Measurements from ENCODE around the gene EEF1AKMT1. TPM values are rescaled to one million over a fixed set of nuclear protein-coding genes. Genes with fewer than 3 reads are reported as not detected.

EEF1AKMT1 gene
- total RNA-seq, 4 donors from 2014 or later = 8.2 to 23.7 (median 18.5) TPM

GRCh38 chr13:20701461-20701860 lies 72.3 kb downstream of the EEF1AKMT1 start:
- H3K9me3 ChIP-seq = no peaks in the 10 kb centered on the region
- H3K36me3 ChIP-seq = no peaks in the 10 kb centered on the region
- TF ChIP-seq EP300 (IDR thresholded peaks at IDR 0.05) (no peak), POLR2A (IDR thresholded peaks at IDR 0.05) (no peak)
- TF ChIP-seq, protein P1, sequence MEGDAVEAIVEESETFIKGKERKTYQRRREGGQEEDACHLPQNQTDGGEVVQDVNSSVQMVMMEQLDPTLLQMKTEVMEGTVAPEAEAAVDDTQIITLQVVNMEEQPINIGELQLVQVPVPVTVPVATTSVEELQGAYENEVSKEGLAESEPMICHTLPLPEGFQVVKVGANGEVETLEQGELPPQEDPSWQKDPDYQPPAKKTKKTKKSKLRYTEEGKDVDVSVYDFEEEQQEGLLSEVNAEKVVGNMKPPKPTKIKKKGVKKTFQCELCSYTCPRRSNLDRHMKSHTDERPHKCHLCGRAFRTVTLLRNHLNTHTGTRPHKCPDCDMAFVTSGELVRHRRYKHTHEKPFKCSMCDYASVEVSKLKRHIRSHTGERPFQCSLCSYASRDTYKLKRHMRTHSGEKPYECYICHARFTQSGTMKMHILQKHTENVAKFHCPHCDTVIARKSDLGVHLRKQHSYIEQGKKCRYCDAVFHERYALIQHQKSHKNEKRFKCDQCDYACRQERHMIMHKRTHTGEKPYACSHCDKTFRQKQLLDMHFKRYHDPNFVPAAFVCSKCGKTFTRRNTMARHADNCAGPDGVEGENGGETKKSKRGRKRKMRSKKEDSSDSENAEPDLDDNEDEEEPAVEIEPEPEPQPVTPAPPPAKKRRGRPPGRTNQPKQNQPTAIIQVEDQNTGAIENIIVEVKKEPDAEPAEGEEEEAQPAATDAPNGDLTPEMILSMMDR (IDR thresholded peaks at IDR 0.05) = no peak
- H3K27me3 ChIP-seq = no peaks in the 10 kb centered on the region
- H3K4me3 ChIP-seq = no peak overlapping the region
- 90 to 92% methylated on average over 3 of the region's 3 CpGs for WGBS, 2 donors
- peaks cover 0 to 22% (median 8%) of the 10 kb centered on the region in 4 donors for H3K4me1 ChIP-seq
- no peak for DNase-seq (ENCODE audit: low spot score in 2 of 2)
- no peak overlapping the region for H3K27ac ChIP-seq

DNA sequence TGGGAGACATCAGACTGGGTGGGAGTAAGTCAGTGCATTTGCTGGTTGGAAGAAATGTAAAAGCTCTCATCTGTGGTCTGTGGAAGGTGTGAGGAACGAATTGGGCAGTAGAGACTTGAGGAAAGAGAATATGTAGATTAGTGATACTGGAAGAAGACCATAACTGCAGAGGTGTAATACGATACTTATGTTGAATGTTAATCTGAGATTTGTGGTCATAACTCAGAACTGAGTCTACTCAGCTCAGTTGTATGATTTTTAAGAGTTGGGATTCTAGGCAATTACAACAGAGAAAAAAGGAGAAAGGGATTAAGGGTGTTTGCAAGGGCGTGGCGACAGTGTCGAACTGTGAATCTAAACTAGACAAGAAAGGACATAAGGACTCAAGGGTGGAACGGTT lies 73.5 kb downstream of the EEF1AKMT1 start:
- peaks cover 0 to 22% (median 8%) of the 10 kb centered on the region in 4 donors for H3K4me1 ChIP-seq
- H3K4me3 ChIP-seq = no peak overlapping the region
- no peak for DNase-seq (ENCODE audit: low spot score in 2 of 2)
- 93% methylated on average over 6 of the region's 6 CpGs for WGBS, 2 donors
- no peaks in the 10 kb centered on the region for H3K9me3 ChIP-seq
- H3K36me3 ChIP-seq = no peaks in the 10 kb centered on the region
- no peaks in the 10 kb centered on the region for H3K27me3 ChIP-seq
- no peak overlapping the region for H3K27ac ChIP-seq
- TF ChIP-seq EP300 (IDR thresholded peaks at IDR 0.05) = no peak
- TF ChIP-seq POLR2A (IDR thresholded peaks at IDR 0.05) = no peak
- TF ChIP-seq, protein P1 (IDR thresholded peaks at IDR 0.05) = no peak

DNA sequence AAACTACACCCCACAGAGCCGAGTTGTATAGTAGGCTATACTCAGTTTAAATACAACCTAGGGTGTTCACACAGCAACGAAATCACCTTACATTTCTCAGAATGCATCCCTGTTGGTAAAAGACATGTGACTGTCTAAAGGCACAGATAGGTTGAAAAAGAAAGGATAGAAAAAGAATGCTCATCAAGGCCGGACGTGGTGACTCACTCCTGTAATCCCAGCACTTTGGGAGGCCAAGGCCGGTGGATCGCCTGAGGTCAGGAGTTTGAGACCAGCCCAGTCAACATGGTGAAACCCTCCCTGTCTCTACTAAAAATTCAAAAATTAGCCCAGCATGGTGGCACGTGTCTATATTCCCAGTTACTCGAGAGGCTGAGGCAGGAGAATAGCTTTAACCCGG lies 74.0 kb downstream of the EEF1AKMT1 start:
- WGBS, 2 donors = 91 to 92% methylated on average over 9 of the region's 9 CpGs
- Histone ChIP-seq H3K4me3 (no peak overlapping the region), H3K36me3 (no peaks in the 10 kb centered on the region), H3K27me3 (no peaks in the 10 kb centered on the region), H3K27ac (no peak overlapping the region), H3K9me3 (no peaks in the 10 kb centered on the region), H3K4me1 (peaks cover 0 to 21% (median 8%) of the 10 kb centered on the region in 4 donors)
- no peak for DNase-seq (ENCODE audit: low spot score in 2 of 2)
- TF ChIP-seq POLR2A (IDR thresholded peaks at IDR 0.05) (no peak), EP300 (IDR thresholded peaks at IDR 0.05) (no peak)
- TF ChIP-seq, protein P1 (IDR thresholded peaks at IDR 0.05) = no peak

DNA sequence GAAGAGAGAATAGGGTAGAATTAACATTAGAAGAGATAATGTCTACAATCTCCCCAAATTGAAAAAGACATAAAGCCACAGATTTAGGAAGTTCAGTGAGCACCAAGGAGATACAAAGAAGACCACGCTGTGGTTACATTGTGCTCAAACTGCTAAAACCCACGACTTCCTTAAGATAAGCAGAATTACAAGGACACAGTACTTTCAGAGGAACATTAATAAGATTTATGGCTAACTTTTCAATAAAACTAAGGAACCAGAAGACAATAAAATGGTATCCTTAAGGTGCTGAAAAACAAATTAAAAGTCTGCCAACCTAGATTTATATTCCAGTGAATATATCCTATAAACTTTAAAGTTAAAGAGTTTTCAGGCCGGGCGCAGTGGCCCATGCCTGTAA lies 77.7 kb downstream of the EEF1AKMT1 start:
- DNase-seq (ENCODE audit: low spot score in 2 of 2) = no peak
- Histone ChIP-seq H3K27ac (no peak overlapping the region), H3K9me3 (no peaks in the 10 kb centered on the region), H3K36me3 (peaks cover 0 to 14% (median 0%) of the 10 kb centered on the region in 3 donors), H3K4me3 (no peak overlapping the region), H3K27me3 (no peaks in the 10 kb centered on the region), H3K4me1 (no peaks in the 10 kb centered on the region)
- no peak for TF ChIP-seq POLR2A (IDR thresholded peaks at IDR 0.05)
- no peak for TF ChIP-seq EP300 (IDR thresholded peaks at IDR 0.05)
- TF ChIP-seq, protein P1 (IDR thresholded peaks at IDR 0.05) = no peak
- 64 to 68% methylated on average over 4 of the region's 4 CpGs for WGBS, 2 donors

DNA sequence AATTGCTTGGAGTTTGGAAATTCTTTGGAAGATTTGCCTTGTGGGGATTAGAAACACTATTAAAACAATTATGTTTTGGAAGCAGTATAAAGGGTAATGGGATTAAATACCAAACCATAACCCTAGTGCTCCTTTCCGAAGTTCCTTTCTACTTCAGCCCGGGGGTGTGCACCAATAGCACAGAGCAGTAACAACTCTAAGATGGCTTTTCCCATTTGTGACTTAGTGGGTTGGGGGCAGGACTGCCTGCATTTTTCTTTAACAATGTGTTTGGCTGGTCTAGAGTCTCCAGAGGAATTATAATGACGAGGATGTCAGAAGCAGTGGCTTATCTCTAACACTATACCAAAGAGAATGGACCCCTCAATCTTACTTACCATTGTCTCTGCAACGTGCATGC lies 82.1 kb downstream of the EEF1AKMT1 start:
- Histone ChIP-seq H3K36me3 (peaks cover 0 to 45% (median 0%) of the 10 kb centered on the region in 3 donors), H3K4me3 (no peak overlapping the region), H3K9me3 (no peaks in the 10 kb centered on the region), H3K4me1 (no peaks in the 10 kb centered on the region), H3K27me3 (no peaks in the 10 kb centered on the region), H3K27ac (no peak overlapping the region)
- no peak for TF ChIP-seq POLR2A (IDR thresholded peaks at IDR 0.05)
- TF ChIP-seq, protein P1 (IDR thresholded peaks at IDR 0.05) = no peak
- TF ChIP-seq EP300 (IDR thresholded peaks at IDR 0.05) = no peak
- 62 to 65% methylated on average over 4 of the region's 4 CpGs for WGBS, 2 donors
- no peak for DNase-seq (ENCODE audit: low spot score in 2 of 2)
